Rectal smooth muscle tissue (tissue), 1 donor: ENCODE results near the gene THY1.

Experiments used
- H3K27ac ChIP-seq: one replicate; pipeline ENCODE4 v1.7.0; 2013; ENCODE audit warnings: low read depth, low read length, inconsistent platforms
- H3K27me3 ChIP-seq: one replicate; pipeline ENCODE4 v1.7.0; 2013; ENCODE audit warnings: low read length; ENCODE audit not compliant: control insufficient read depth, insufficient read depth
- H3K36me3 ChIP-seq: one replicate; pipeline ENCODE4 v1.7.0; 2013; ENCODE audit warnings: low read length; ENCODE audit not compliant: control insufficient read depth, insufficient read depth
- H3K4me1 ChIP-seq: one replicate; pipeline ENCODE4 v1.7.0; 2013; ENCODE audit warnings: low read length; ENCODE audit not compliant: control insufficient read depth, insufficient read depth
- H3K4me3 ChIP-seq: one replicate; pipeline ENCODE4 v1.7.0; 2013; ENCODE audit warnings: low read length
- H3K9ac ChIP-seq: one replicate; pipeline ENCODE4 v1.7.0; 2013; ENCODE audit warnings: low read length

The THY1 gene

GRCh38 chr11:119436711-119437110 lies 13.7 kb upstream of the THY1 start:
- Histone ChIP-seq H3K27ac (no peak overlapping the region), H3K9ac (no peak overlapping the region), H3K4me1 (peaks cover 4% of the 10 kb centered on the region), H3K27me3 (peaks cover under 1% of the 10 kb centered on the region), H3K36me3 (no peaks in the 10 kb centered on the region), H3K4me3 (no peak overlapping the region)

GRCh38 chr11:119436093-119436492 lies 13.1 kb upstream of the THY1 start:
- Histone ChIP-seq H3K4me1 (peaks cover 4% of the 10 kb centered on the region), H3K4me3 (no peak overlapping the region), H3K27me3 (peaks cover 3% of the 10 kb centered on the region), H3K27ac (no peak overlapping the region), H3K36me3 (no peaks in the 10 kb centered on the region), H3K9ac (no peak overlapping the region)

- Histone ChIP-seq H3K27ac (no peak overlapping the region), H3K4me1 (peaks cover 4% of the 10 kb centered on the region), H3K27me3 (peaks cover 3% of the 10 kb centered on the region), H3K4me3 (no peak overlapping the region), H3K36me3 (no peaks in the 10 kb centered on the region), H3K9ac (no peak overlapping the region)
Measured at GRCh38 chr11:119434591-119435330, 11.8 kb upstream of the THY1 start.

DNA sequence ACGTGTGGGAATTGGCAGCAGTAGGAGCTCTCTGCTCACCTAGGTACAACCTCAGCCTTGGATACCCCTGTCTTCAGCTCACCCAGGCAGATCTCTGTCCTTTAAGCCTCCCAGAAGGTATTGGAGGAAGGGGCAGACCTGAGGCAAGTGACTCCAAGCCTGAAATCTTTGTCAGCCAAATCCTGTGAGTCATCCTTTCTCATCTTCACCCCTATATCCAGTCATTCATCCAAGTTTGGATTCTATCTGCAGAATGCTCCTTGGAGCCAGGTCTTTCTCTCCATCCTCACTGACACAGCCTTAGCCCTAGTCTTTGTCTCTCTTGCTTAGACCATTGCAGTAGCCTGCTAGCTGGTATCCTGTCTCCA lies 10.4 kb upstream of the THY1 start:
- H3K4me1 ChIP-seq = peaks cover 4% of the 10 kb centered on the region
- no peak overlapping the region for H3K27ac ChIP-seq
- no peaks in the 10 kb centered on the region for H3K36me3 ChIP-seq
- no peak overlapping the region for H3K9ac ChIP-seq
- peaks cover 3% of the 10 kb centered on the region for H3K27me3 ChIP-seq
- no peak overlapping the region for H3K4me3 ChIP-seq

- Histone ChIP-seq H3K9ac (no peak overlapping the region), H3K27me3 (peaks cover 3% of the 10 kb centered on the region), H3K4me3 (peak overlapping the region; percentile 38), H3K36me3 (no peaks in the 10 kb centered on the region), H3K27ac (peak overlapping the region; percentile 2), H3K4me1 (peaks cover 4% of the 10 kb centered on the region)
Measured at GRCh38 chr11:119432484-119433357, 9.7 kb upstream of the THY1 start.

GRCh38 chr11:119431523-119431922 lies 8.6 kb upstream of the THY1 start:
- H3K36me3 ChIP-seq = no peaks in the 10 kb centered on the region
- no peak overlapping the region for H3K27ac ChIP-seq
- no peak overlapping the region for H3K4me3 ChIP-seq
- peaks cover 4% of the 10 kb centered on the region for H3K4me1 ChIP-seq
- peaks cover 3% of the 10 kb centered on the region for H3K27me3 ChIP-seq
- H3K9ac ChIP-seq = no peak overlapping the region

DNA sequence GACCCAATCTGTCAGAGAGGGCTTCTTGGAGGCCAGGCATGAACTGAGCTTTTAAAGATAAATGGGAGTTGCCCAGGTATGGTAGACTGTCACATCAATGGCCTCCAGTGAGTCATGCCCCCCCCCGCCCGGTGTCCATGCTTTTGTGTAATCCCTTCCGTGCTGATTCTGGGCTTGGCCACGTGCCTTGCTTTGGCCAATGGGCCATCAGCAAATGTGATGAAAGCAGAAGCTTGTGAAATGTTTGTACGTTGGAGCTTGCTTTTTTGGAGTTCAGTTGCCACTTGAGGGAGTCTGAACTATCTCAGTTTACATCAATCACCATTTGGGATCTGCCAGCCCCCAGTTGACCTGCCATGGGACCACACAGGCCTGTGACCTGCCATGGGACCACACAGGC lies 4.3 kb upstream of the THY1 start:
- H3K36me3 ChIP-seq = no peaks in the 10 kb centered on the region
- no peak overlapping the region for H3K9ac ChIP-seq
- peaks cover 5% of the 10 kb centered on the region for H3K4me1 ChIP-seq
- no peak overlapping the region for H3K4me3 ChIP-seq
- H3K27me3 ChIP-seq = peaks cover 5% of the 10 kb centered on the region
- H3K27ac ChIP-seq = no peak overlapping the region

GRCh38 chr11:119426142-119426541 lies 3.2 kb upstream of the THY1 start:
- Histone ChIP-seq H3K36me3 (no peaks in the 10 kb centered on the region), H3K9ac (no peak overlapping the region), H3K27ac (no peak overlapping the region), H3K27me3 (peaks cover 6% of the 10 kb centered on the region), H3K4me1 (peaks cover 5% of the 10 kb centered on the region), H3K4me3 (no peak overlapping the region)

DNA sequence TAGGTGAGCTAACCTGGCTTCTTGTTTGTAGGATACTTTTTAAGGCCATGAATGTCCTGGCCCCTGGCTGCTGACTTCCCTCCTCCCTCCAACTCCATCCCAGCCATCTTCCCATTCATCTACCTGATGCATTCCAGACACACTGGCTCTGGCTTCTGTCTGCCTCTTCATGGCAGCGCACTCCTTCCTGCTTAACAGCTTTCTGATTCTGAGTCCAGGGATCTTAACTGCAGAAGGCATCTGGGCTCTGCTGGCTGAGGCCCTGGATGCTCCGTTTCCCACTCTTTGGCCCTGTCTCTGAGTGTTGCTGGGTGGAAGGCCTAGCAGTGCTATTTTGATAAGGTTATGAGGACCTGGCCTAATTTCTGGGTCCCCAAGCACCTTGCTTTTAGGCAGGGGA lies 1.8 kb upstream of the THY1 start:
- H3K27me3 ChIP-seq = peaks cover 6% of the 10 kb centered on the region
- H3K4me1 ChIP-seq = peaks cover 5% of the 10 kb centered on the region
- no peaks in the 10 kb centered on the region for H3K36me3 ChIP-seq
- no peak overlapping the region for H3K4me3 ChIP-seq
- H3K9ac ChIP-seq = no peak overlapping the region
- H3K27ac ChIP-seq = peak overlapping the region; percentile 23

- Histone ChIP-seq H3K27ac (peak overlapping the region; percentile 23), H3K4me3 (no peak overlapping the region), H3K27me3 (peaks cover 6% of the 10 kb centered on the region), H3K36me3 (no peaks in the 10 kb centered on the region), H3K9ac (no peak overlapping the region), H3K4me1 (peaks cover 5% of the 10 kb centered on the region)
Measured at GRCh38 chr11:119424276-119424675, 1.3 kb upstream of the THY1 start.

DNA sequence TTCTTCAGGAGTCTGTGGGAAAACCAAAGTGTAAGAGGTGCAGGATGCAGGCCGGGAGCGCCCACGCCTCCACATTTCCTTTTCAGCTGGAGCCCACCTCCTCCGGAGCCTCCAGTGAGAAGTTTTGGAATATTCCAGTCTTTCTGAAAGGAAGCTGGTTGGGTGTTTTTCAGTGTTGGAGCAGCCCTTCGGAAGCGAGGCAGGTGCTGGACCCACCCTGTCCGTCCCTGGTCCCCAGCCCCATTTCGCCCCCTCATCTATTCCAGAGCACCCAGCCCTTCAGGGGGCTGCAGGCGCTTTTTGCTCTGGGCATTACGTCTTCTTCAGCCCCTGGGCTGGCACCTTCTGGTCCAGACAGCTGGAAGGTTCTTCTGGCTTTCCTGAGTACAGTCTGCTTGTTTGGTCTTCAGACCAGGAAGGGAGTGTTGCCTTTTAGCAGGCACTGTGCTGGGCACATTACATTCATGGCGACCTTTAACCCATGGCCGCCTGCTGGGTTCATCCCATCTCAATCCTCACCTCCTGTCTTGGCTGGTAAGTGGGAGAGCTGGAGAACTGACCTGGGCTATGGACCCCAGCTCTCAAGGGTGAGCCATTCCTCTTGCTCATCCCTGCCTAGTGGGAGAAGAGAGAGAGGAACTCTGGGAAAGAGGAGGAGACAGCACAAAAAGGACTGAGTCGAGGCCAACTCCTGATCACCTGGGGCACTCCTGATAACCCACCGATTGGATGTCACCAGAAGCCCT lies 710 bp upstream of the THY1 start:
- no peak overlapping the region for H3K27ac ChIP-seq
- H3K4me3 ChIP-seq = peak overlapping the region; percentile 14
- H3K27me3 ChIP-seq = peaks cover 6% of the 10 kb centered on the region
- no peak overlapping the region for H3K9ac ChIP-seq
- no peaks in the 10 kb centered on the region for H3K36me3 ChIP-seq
- H3K4me1 ChIP-seq = peaks cover 5% of the 10 kb centered on the region
